K562 (cell line): ENCODE data around the gene VAMP4. TPM values are rescaled to one million over a fixed set of nuclear protein-coding genes. Genes with fewer than 3 reads are reported as not detected.

Experiments
- ARID3B ChIP-seq: fragments of 250-450 bp; sonication (Bioruptor Pico); IDR thresholded peaks from 2 replicates; pipeline ENCODE4 v1.4.0; 2020; ENCODE audit warnings: borderline replicate concordance
- ATF4 ChIP-seq: fragments of 450-650 bp; formaldehyde crosslinking; IDR thresholded peaks from 2 replicates; pipeline ENCODE4 v1.4.0; 2022; ENCODE audit warnings: mild to moderate bottlenecking, moderate library complexity
- CHD2 ChIP-seq: IDR thresholded peaks from 2 replicates; pipeline ENCODE4 v1.6.1; 2011; ENCODE audit warnings: low read depth, low read length
- DEAF1 ChIP-seq: fragments of 450-650 bp; formaldehyde crosslinking; IDR thresholded peaks from 2 replicates; pipeline ENCODE4 v1.4.0; 2020; ENCODE audit warnings: mild to moderate bottlenecking, moderate library complexity
- GTF2A2 ChIP-seq: IDR thresholded peaks from 2 replicates; pipeline ENCODE4 v1.6.1; 2016; ENCODE audit warnings: mild to moderate bottlenecking, missing genetic modification characterization, missing compliant biosample characterization
- KLF16 ChIP-seq: IDR thresholded peaks from 2 replicates; pipeline ENCODE4 v1.6.1; 2016; ENCODE audit warnings: antibody characterized with exemption
- MAFG ChIP-seq: fragments of 450-650 bp; conservative IDR thresholded peaks from 2 replicates; pipeline ENCODE4 v1.6.1; 2016; ENCODE audit warnings: missing genetic modification characterization, missing compliant biosample characterization
- MEF2D ChIP-seq: conservative IDR thresholded peaks from 2 replicates; pipeline ENCODE4 v1.6.1; 2016; ENCODE audit warnings: low read depth, missing genetic modification characterization, missing compliant biosample characterization
- NFIX ChIP-seq: fragments of 250-450 bp; sonication (Bioruptor Pico); IDR thresholded peaks from 2 replicates; pipeline ENCODE4 v1.4.0; 2020; ENCODE audit warnings: low read depth, mild to moderate bottlenecking, moderate library complexity
- PHF8 ChIP-seq: fragments of 200-600 bp; sonication (generic); IDR thresholded peaks from 2 replicates; pipeline ENCODE4 v1.6.1; 2012; ENCODE audit warnings: mixed run types, mild to moderate bottlenecking, inconsistent platforms, low read length, moderate library complexity, borderline replicate concordance
- PURB ChIP-seq: sonication (generic); formaldehyde crosslinking; IDR thresholded peaks from 2 replicates; pipeline ENCODE4 v1.9.0; 2021; ENCODE audit warnings: low read depth, mild to moderate bottlenecking, missing genetic modification reagents
- SNAPC5 ChIP-seq: fragments of 250-450 bp; sonication (Bioruptor Pico); IDR thresholded peaks from 2 replicates; pipeline ENCODE4 v1.8.0; 2021; ENCODE audit warnings: moderate library complexity, mild to moderate bottlenecking, inconsistent platforms
- STAT6 ChIP-seq: sonication (generic); formaldehyde crosslinking; IDR thresholded peaks from 2 replicates; pipeline ENCODE4 v1.8.1; 2023; ENCODE audit warnings: mild to moderate bottlenecking, missing genetic modification reagents
- TCF3 ChIP-seq: sonication (generic); formaldehyde crosslinking; IDR thresholded peaks from 2 replicates; pipeline ENCODE4 v1.4.0; 2020; ENCODE audit warnings: mild to moderate bottlenecking, missing genetic modification reagents
- TCFL5 ChIP-seq: fragments of 250-450 bp; sonication (Bioruptor Pico); conservative IDR thresholded peaks from 2 replicates; pipeline ENCODE4 v1.6.1; 2021; ENCODE audit warnings: mild to moderate bottlenecking, moderate library complexity, matching md5 sums
- TEAD4 ChIP-seq, 2 experiments: sonication (generic) in 1 of 2; formaldehyde crosslinking in 1 of 2; IDR thresholded peaks; 2 replicates each; pipeline versions ENCODE4 v1.6.1 to v1.8.0; 2012 to 2022; ENCODE audit warnings: borderline replicate concordance in 1 of 2, inconsistent platforms in 1 of 2, low read length in 1 of 2, mild to moderate bottlenecking in 1 of 2, missing genetic modification reagents in 1 of 2
- ZNF347 ChIP-seq: fragments of 450-650 bp; formaldehyde crosslinking; IDR thresholded peaks from 2 replicates; pipeline ENCODE4 v1.4.0; 2020; ENCODE audit warnings: low read depth, mild to moderate bottlenecking, moderate library complexity
- ZNF707 ChIP-seq: fragments of 250-450 bp; sonication (Bioruptor Pico); conservative IDR thresholded peaks from 2 replicates; pipeline ENCODE4 v1.8.0; 2022; ENCODE audit warnings: inconsistent platforms, mild to moderate bottlenecking, moderate library complexity
- ZNF740 ChIP-seq, 3 experiments: fragments of 200-800 bp in 1 of 3; sonication (Bioruptor generic) in 1 of 3; sonication (generic) in 1 of 3; formaldehyde crosslinking in 1 of 3; IDR thresholded peaks; 2 replicates each; pipeline versions ENCODE4 v1.6.1 to v1.8.0; 2016 to 2022; ENCODE audit warnings: mild to moderate bottlenecking in 2 of 3, missing compliant biosample characterization in 2 of 3, missing genetic modification characterization in 2 of 3, missing genetic modification reagents in 1 of 3
- ZNF766 ChIP-seq: fragments of 200-800 bp; sonication (Bioruptor generic); conservative IDR thresholded peaks from 2 replicates; pipeline ENCODE4 v1.6.1; 2016; ENCODE audit warnings: missing genetic modification characterization, missing compliant biosample characterization
- polyA plus RNA-seq, 8 experiments: library from polyadenylated mRNA; depleted of rRNA in 4 of 8; stranded (reverse) in 5 of 8; unstranded in 3 of 8; fragments of >200 nt; fragmentation: Nextera tagmentation in 2 of 8; fragmentation: Illumina TruSeq in 1 of 8; extraction: Ambion mirVana in 2 of 8; extraction: Trizol in 1 of 8; gene quantifications; 2 replicates each; pipeline versions ENCODE4 v1.2.1 to v1.2.3, GENCODE V29; 2011 to 2014; ENCODE audit warnings: inconsistent platforms in 1 of 8, missing spikeins in 1 of 8
- total RNA-seq, 7 experiments: library from RNA; depleted of rRNA in 6 of 7; stranded (reverse); fragments of >200 nt in 6 of 7; fragmentation: Illumina TruSeq in 2 of 7; extraction: Trizol in 2 of 7; gene quantifications; 2 replicates each; pipeline versions ENCODE4 v1.2.1 to v1.2.3, GENCODE V29; 2011 to 2021; ENCODE audit warnings: low replicate concordance in 1 of 7

Gene VAMP4
- total and polyA plus RNA-seq, 9 of the 15 experiments (the other 6 are each of a cell fraction or from before 2014, with no cell fraction given), result 3.3 to 21.4 (median 11.9) TPM

- TF ChIP-seq SNAPC5 (CRISPR knock-in tag) (no peak), ATF4 (CRISPR knock-in tag) (no peak), TCF3 (CRISPR knock-in tag) (peak; percentile 83), STAT6 (CRISPR knock-in tag) (no peak), NFIX (no peak), ZNF766 (CRISPR knock-in tag) (no peak), PHF8 (no peak), PURB (no peak), MAFG (tag) (no peak), DEAF1 (CRISPR knock-in tag) (no peak), ZNF347 (CRISPR knock-in tag) (no peak), ZNF707 (CRISPR knock-in tag) (no peak), ZNF740 (CRISPR knock-in tag; IDR thresholded peaks at IDR 0.05) (no peak), ZNF740 (tag; IDR thresholded peaks at IDR 0.05) (no peak), GTF2A2 (tag) (no peak), ARID3B (CRISPR knock-in tag) (no peak), KLF16 (no peak), CHD2 (no peak), MEF2D (tag) (no peak), TCFL5 (CRISPR knock-in tag) (no peak), TEAD4 (IDR thresholded peaks at IDR 0.05; ENCODE audit: low read length) (0 out of 2 replicates have a peak, but pooled peaks have one; percentile 34), TEAD4 (CRISPR knock-in tag; IDR thresholded peaks at IDR 0.05; ENCODE audit: borderline replicate concordance) (no peak)
Measured at GRCh38 chr1:171762143-171762563, 20.3 kb upstream of the VAMP4 start (continued).
